Spinal cord (tissue), 10 donors: ENCODE measurements around the gene FAM83F. TPM values are rescaled to one million over a fixed set of nuclear protein-coding genes. Genes with fewer than 3 reads are reported as not detected.

Source experiments
- DNase-seq, 6 donors: peaks; one replicate each; pipeline versions ENCODE4 v3.0.0 to v3.0.0-alpha.2; 2013 to 2015; ENCODE audit warnings: low spot score in 6 of 6, low read depth in 4 of 6
- H3K27ac ChIP-seq: one replicate; pipeline ENCODE4 v1.5.1; 2013; ENCODE audit warnings: low read depth, low read length, control low read depth
- H3K27me3 ChIP-seq: one replicate; pipeline ENCODE4 v1.6.1; 2013; ENCODE audit warnings: low read length; ENCODE audit not compliant: control insufficient read depth, insufficient read depth
- H3K36me3 ChIP-seq: one replicate; pipeline ENCODE4 v1.6.1; 2013; ENCODE audit warnings: low read length; ENCODE audit not compliant: control insufficient read depth, insufficient read depth
- H3K4me1 ChIP-seq: one replicate; pipeline ENCODE4 v1.6.1; 2013; ENCODE audit warnings: low read length; ENCODE audit not compliant: control insufficient read depth, insufficient read depth
- H3K4me3 ChIP-seq: one replicate; pipeline ENCODE4 v1.5.1; 2013; ENCODE audit warnings: low read depth, low read length, control low read depth
- H3K9me3 ChIP-seq: one replicate; pipeline ENCODE4 v1.6.1; 2013; ENCODE audit warnings: low read length; ENCODE audit not compliant: control insufficient read depth, insufficient read depth
- WGBS: methylation state at CpG from one replicate; pipeline ENCODE4 v1.1.5; 2013; ENCODE audit warnings: missing lambda C conversion rate; ENCODE audit not compliant: insufficient coverage; 5-methylcytosine and 5-hydroxymethylcytosine counted together
- polyA plus RNA-seq, 2 donors: library from polyadenylated mRNA; unstranded; fragments of 120-200 nt; gene quantifications; one replicate each; pipeline ENCODE4 v1.2.1, GENCODE V29; 2013; ENCODE audit not compliant: insufficient read length in 2 of 2
- total RNA-seq, 2 donors: library from RNA; depleted of rRNA in 1 of 2; stranded (reverse); fragments of 120-200 nt in 1 of 2; fragments of >200 nt in 1 of 2; gene quantifications; one replicate each; pipeline versions ENCODE4 v1.2.3 to v1.2.4, GENCODE V29; 2013 to 2014
- donor health status: healthy.

FAM83F gene
- total and polyA plus RNA-seq, 4 donors, result 0.61 to 1.2 (median 0.72) TPM

DNA sequence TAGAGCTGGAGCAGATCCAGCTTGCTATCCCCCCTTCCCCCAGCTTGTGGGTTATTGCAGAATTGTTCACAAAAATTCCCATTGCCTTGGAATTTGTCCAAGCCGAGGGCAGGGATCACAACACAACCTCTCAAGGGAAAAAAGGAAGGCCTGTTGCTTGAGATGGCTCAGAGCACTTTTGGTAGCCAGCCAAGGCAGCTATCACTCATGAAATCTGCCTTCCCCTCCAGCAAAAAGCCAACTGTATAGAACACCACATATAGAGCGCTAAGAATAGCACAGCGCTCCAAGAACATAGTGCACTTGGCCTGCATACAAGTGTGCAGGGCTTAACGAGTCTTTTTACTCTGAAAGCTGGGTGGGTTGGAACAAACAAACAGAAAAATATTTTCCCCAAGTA, 46.2 kb downstream of the FAM83F start:
- WGBS, result 40% methylated on average over 2 of the region's 4 CpGs
- Histone ChIP-seq H3K4me1 (peaks cover 35% of the 10 kb centered on the region), H3K27me3 (peaks cover 7% of the 10 kb centered on the region), H3K27ac (peak overlapping the region; percentile 90), H3K36me3 (no peaks in the 10 kb centered on the region), H3K4me3 (no peak overlapping the region), H3K9me3 (no peaks in the 10 kb centered on the region)
- DNase-seq, result peak in 3 of 6 donors; percentile 48 to 92 (median 88)

DNA sequence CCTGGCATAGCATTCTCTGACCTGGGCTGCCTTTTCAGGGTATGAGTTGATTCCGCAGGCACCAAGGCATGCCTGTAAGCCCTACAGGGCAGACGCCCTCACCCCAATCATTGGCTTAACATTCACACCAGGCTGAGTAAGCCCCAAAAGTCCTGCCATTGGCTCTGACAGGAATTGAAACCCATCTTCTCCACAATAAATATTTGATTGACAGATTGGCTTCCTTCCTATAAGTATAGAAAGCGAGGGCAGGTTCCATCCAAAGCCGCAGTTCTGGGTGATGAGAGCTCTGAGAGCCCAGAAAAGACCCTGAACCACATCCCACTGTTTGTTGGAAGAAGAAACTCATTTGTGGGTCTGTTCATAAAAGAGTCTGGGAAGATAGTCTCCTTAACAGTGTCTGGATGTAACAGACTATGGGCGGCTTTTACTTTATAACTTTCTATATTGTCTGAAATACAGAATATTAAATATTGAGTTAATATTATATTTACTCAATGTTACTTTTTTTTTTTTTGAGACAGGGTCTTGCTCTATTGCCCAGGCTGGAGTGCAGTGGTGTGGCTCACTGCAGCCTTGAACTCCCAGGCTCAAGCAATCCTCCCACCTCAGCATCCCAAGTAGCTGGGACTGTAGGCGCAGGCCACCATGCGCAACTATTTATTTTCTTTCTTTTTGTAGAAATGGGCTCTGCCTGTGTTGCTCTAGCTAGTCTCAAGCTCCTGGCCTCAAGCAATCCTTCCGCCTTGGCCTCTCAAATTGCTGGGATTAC, 46.8 kb downstream of the FAM83F start:
- Histone ChIP-seq H3K4me1 (peaks cover 35% of the 10 kb centered on the region), H3K9me3 (no peaks in the 10 kb centered on the region), H3K36me3 (no peaks in the 10 kb centered on the region), H3K27ac (peak overlapping the region; percentile 90), H3K27me3 (peaks cover 7% of the 10 kb centered on the region), H3K4me3 (no peak overlapping the region)
- no peak for DNase-seq
- WGBS, result 60% methylated on average over 2 of the region's 8 CpGs

DNA sequence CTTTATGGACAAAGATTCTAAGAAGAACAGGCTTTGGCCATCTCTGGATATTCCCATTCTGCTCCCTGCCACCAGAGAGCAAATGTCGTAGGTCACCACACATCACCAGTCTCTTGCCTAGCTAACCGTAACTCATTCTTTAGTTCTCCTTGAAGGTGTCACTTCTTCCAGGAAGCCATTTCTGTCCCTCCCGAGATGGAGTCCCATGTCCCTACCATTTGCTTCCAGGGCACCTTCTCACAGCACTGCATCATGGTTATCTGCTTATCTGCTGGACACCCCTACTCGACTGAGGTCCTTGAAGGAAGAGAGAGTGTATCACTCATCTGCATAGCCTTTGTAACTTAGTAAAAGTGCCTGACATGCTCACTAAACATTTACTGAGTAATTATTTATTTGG, 47.6 kb downstream of the FAM83F start:
- Histone ChIP-seq H3K4me3 (no peak overlapping the region), H3K27me3 (peaks cover 7% of the 10 kb centered on the region), H3K36me3 (no peaks in the 10 kb centered on the region), H3K9me3 (no peaks in the 10 kb centered on the region), H3K27ac (no peak overlapping the region), H3K4me1 (peaks cover 35% of the 10 kb centered on the region)
- 100% methylated on average over 2 of the region's 4 CpGs for WGBS
- DNase-seq, result no peak

DNA sequence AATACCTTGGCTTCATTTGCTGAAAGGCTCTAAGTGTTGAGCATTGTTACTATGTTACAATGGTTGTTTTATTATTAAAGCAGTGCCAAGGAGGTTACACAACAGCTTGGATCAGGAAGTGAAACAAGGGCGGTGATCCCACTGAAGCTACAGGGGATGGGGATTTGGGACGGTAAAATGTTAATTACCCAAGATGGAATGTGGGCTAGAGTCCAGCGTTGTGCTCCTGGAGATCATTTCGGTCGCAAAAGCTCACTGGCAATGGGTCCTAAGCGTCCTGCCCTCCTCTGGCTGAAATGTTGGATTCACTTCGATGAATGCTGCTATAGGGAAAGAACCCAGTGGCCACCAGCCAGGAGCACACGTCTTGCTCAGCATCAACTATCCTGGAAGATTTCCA, 48.3 kb downstream of the FAM83F start:
- no peak overlapping the region for H3K27ac ChIP-seq

DNA sequence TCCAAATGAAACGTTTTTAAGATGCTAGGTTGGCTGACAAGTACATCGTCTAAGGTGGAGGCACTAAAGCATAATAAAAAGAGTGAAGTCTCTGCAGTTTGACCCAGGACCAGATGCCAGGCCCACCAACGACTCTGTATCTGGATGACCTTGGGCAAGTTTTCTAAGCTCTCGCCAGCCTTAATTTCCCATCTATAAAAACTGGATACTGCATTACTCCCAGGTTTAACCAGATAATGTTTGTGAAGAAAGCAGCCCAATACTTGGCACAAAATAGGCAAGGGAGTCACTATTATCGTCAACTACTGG, 49.0 kb downstream of the FAM83F start:
- Histone ChIP-seq H3K4me3 (peak overlapping the region; percentile 85), H3K36me3 (no peaks in the 10 kb centered on the region), H3K4me1 (peaks cover 35% of the 10 kb centered on the region), H3K27me3 (peaks cover 4% of the 10 kb centered on the region), H3K9me3 (no peaks in the 10 kb centered on the region), H3K27ac (peak overlapping the region; percentile 99)
- 48% methylated on average over 3 of the region's 5 CpGs for WGBS
- DNase-seq, result no peak

More for the DNA sequence above, 48.3 kb downstream of the FAM83F start:
- Histone ChIP-seq H3K36me3 (no peaks in the 10 kb centered on the region), H3K4me1 (peaks cover 35% of the 10 kb centered on the region), H3K4me3 (no peak overlapping the region), H3K9me3 (no peaks in the 10 kb centered on the region), H3K27me3 (peaks cover 7% of the 10 kb centered on the region)
- no peak for DNase-seq
- 50% methylated on average over 8 of the region's 8 CpGs for WGBS

DNA sequence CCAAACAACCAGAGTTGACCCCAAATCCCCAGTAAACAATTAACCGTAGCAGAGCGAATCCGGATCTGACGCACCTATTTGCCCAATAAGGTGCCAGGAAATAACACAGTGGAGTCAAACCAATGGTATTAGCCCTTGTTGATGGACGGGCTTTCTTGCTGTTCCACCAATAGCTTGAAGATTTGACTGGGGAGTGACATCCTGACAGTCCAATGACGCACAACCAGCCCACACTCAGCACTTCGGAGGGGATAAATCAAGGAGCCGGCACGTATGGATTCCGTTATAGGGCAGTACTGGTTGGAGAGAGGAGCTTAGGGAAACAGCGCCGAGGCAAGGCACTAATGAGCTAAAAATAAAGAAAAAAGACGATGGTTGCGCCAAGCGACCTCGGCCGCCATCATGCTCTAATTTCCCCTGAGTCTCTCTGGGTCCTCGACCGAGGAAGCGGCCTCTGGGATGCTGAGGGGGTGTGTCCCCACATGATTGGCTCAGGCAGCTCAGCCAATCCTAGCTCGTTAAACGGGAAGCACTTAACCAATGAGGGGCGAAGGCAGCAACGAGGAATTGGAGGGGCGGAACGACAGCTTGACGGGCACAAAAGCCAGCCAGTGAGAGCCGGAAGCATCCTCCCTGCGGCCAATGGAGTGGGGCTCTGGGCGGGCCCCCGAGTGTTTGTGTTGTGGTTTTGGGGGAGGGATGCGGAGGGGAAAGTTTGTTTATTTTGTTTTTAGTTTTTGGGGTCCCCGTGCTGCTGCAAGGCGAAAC, 49.5 kb downstream of the FAM83F start:
- Histone ChIP-seq H3K4me3 (peak overlapping the region; percentile 85), H3K9me3 (no peaks in the 10 kb centered on the region), H3K4me1 (peaks cover 35% of the 10 kb centered on the region), H3K27me3 (peaks cover 4% of the 10 kb centered on the region), H3K36me3 (no peaks in the 10 kb centered on the region), H3K27ac (peak overlapping the region; percentile 99)
- 0% methylated on average over 32 of the region's 34 CpGs for WGBS
- DNase-seq, result peak; percentile 97 to 100 (median 100)

DNA sequence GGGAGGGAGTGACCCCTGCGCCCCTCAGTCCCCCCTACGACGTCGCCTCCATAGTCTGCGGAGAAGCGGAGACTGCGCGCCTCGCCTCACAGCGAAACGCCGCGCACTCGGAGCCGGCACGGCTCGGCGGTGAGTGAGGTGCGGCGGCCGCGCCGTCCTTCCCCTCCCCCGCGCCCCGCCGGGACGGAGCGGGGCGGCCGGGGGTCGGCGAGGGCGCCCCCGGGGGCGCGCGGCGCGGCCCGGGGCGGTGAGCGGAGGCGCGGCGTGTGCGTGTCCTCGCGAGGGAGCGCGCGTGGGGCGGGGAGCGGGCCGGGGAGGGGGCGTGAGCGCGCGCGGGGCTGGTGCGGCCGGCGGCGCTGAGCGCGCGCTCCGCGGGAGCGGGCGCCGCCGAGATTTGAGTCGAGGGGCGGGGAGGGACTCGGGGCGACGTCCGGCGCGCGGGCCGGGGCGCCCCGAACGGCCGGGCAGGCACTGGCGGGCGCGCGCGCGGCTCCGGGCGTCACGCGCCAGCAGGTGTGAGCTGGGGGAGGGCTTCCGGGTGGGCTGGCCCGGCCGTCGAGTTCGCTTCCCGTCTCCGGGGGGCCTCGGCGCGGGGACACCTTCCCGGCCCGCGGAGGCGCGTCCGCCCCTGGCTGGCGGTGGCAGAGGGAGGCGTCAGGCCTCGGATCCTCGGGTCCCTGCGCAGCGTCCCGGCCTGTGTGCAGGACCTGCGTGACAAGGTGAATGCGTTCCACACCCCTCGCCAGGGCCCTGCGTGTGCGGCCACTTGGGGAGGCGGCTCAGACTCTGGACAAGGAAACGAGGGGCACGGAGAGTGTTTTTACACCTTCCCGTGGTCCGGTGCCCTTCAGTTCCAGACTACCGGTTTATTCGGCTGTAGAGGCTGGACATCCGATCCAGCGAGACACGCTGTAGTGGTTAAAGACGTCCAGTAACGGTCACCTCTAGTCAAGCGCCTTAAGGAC, 50.4 kb downstream of the FAM83F start:
- peaks cover 2% of the 10 kb centered on the region for H3K27me3 ChIP-seq
- peak in 2 of 6 donors; percentile 69 to 73 for DNase-seq
- H3K4me1 ChIP-seq, result peaks cover 30% of the 10 kb centered on the region
- H3K36me3 ChIP-seq, result no peaks in the 10 kb centered on the region
- H3K27ac ChIP-seq, result peak overlapping the region; percentile 99
- WGBS, result under 1% methylated on average over 138 of the region's 138 CpGs
- no peaks in the 10 kb centered on the region for H3K9me3 ChIP-seq
- H3K4me3 ChIP-seq, result peak overlapping the region; percentile 85

DNA sequence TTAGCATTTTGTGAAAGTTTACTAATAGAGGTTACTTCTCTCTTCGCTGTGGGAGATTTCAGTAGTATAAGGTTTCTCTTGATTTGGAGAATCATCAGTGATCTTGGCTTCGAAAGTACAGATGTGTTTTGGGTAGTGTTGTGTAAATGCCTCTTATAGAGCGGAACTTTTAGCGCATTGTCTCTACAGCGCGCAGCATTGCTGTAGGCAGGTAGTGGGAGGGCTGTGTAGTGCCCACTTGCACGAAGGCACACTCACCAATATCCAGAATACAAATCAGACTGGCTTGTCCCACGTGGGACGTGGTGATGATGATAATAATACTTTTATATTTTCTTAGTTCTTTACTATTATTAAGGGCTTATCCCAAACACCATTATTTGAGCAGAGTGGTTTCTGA, 51.4 kb downstream of the FAM83F start:
- DNase-seq, result no peak
- Histone ChIP-seq H3K27ac (no peak overlapping the region), H3K4me3 (no peak overlapping the region), H3K36me3 (no peaks in the 10 kb centered on the region), H3K9me3 (no peaks in the 10 kb centered on the region), H3K4me1 (peaks cover 20% of the 10 kb centered on the region), H3K27me3 (no peaks in the 10 kb centered on the region)
- 92% methylated on average over 2 of the region's 9 CpGs for WGBS

DNA sequence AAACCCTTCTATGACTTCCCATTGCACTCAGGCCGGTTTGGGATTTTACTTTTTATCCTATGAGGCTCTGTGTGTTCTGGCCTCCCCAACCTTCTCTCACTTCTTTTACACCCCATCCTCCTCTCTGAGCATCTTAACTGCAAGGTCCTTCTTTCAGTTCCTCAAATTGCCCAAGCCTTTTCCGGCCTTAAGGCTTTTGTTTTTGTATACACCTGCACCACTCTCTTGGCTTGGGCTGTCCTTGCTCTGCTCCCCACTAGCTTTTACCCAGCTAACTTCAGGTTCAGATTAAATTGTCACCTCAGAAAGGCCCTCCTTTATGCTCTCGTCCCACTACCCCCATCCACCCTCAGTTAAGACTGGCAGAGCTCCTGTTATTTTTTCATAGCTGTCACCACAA, 55.5 kb downstream of the FAM83F start:
- H3K27ac ChIP-seq, result no peak overlapping the region
- H3K27me3 ChIP-seq, result no peaks in the 10 kb centered on the region
- WGBS, result 81% methylated on average over 3 of the region's 3 CpGs
- H3K9me3 ChIP-seq, result no peaks in the 10 kb centered on the region
- no peak overlapping the region for H3K4me3 ChIP-seq
- no peaks in the 10 kb centered on the region for H3K36me3 ChIP-seq
- DNase-seq, result no peak
- peaks cover 3% of the 10 kb centered on the region for H3K4me1 ChIP-seq
